Mucosa of gallbladder (tissue), 1 donor: Measurements from ENCODE around the gene LCE3E. TPM values are rescaled to one million over a fixed set of nuclear protein-coding genes. Genes with fewer than 3 reads are reported as not detected.
"Not testable (repeated sequence)": the region's sequence is repeated elsewhere in the genome, so short reads cannot be mapped to it uniquely, and the experiment has no call there.

Experiments used
- DNase-seq: peaks from one replicate; pipeline ENCODE4 v3.0.0-alpha.2; 2020; ENCODE audit warnings: low spot score
- total RNA-seq: library from RNA; stranded (reverse); gene quantifications from one replicate; pipeline ENCODE4 v1.2.1, GENCODE V29; 2021
- donor health status: DM: no; HTN: no; CAD: no.

LCE3E gene
- not detected for total RNA-seq

GRCh38 chr1:152566681-152567080 lies at the start of gene LCE3E:
Gene LCE3E, minus strand, starts transcription at chr1:152566780. Its CDS starts 572 bp downstream, at chr1:152566208.
- DNase-seq: no peak

- no peak for DNase-seq
Measured at GRCh38 chr1:152613511-152613910, 46.9 kb upstream of the LCE3E start, which contains the start of gene LCE3B. Gene LCE3B, plus strand, starts transcription at chr1:152613811. Its CDS starts 0 bp downstream, at chr1:152613811.

- DNase-seq: no peak
Measured at GRCh38 chr1:152599934-152600333, 33.4 kb upstream of the LCE3E start, which contains the start of gene LCE3C. Gene LCE3C, plus strand, starts transcription at chr1:152600234. Its CDS starts 498 bp downstream, at chr1:152600732.

GRCh38 chr1:152596986-152597385 lies 30.4 kb upstream of the LCE3E start:
- DNase-seq: no peak

GRCh38 chr1:152585586-152585985 lies 19.0 kb upstream of the LCE3E start:
- no peak for DNase-seq

GRCh38 chr1:152582647-152583046 lies 16.1 kb upstream of the LCE3E start:
- DNase-seq: no peak

- no peak for DNase-seq
Measured at GRCh38 chr1:152580433-152580832, 13.9 kb upstream of the LCE3E start, which contains the start of gene LCE3D. Gene LCE3D, minus strand, starts transcription at chr1:152580516. Its CDS starts 580 bp downstream, at chr1:152579936.

GRCh38 chr1:152579526-152579925 lies 12.9 kb upstream of the LCE3E start:
- not testable (repeated sequence) for DNase-seq

GRCh38 chr1:152577168-152577567 lies 10.6 kb upstream of the LCE3E start:
- no peak for DNase-seq

GRCh38 chr1:152565535-152566215 lies 905 bp downstream of the LCE3E start:
- no peak for DNase-seq

- no peak for DNase-seq
Measured at GRCh38 chr1:152565115-152565514, 1.5 kb downstream of the LCE3E start.

GRCh38 chr1:152548358-152548757 lies 18.2 kb downstream of the LCE3E start:
- not testable (repeated sequence) for DNase-seq

- no peak for DNase-seq
Measured at GRCh38 chr1:152546704-152547103, 19.9 kb downstream of the LCE3E start.

GRCh38 chr1:152543820-152544219 lies 22.8 kb downstream of the LCE3E start:
- DNase-seq: no peak

GRCh38 chr1:152539901-152540300 lies 26.7 kb downstream of the LCE3E start:
- no peak for DNase-seq

- peak; percentile 39 for DNase-seq
Measured at GRCh38 chr1:152537496-152537895, 29.1 kb downstream of the LCE3E start.

- DNase-seq: no peak
Measured at GRCh38 chr1:152535774-152536173, 30.8 kb downstream of the LCE3E start.

GRCh38 chr1:152533327-152533938 lies 33.1 kb downstream of the LCE3E start:
- DNase-seq: no peak

GRCh38 chr1:152525080-152525641 lies 41.4 kb downstream of the LCE3E start:
- no peak for DNase-seq

- no peak for DNase-seq
Measured at GRCh38 chr1:152520561-152521090, 46.0 kb downstream of the LCE3E start.

GRCh38 chr1:152519851-152520250 lies 46.7 kb downstream of the LCE3E start:
- DNase-seq: no peak

GRCh38 chr1:152517237-152517811 lies 49.3 kb downstream of the LCE3E start:
- DNase-seq: no peak
